Type B pancreatic cell (in vitro differentiated cells): ENCODE data around the gene APLN. TPM values are rescaled to one million over a fixed set of nuclear protein-coding genes. Genes with fewer than 3 reads are reported as not detected.

Source experiments
- DNase-seq: peaks from one replicate; pipeline ENCODE4 v3.0.0; 2021; ENCODE audit warnings: mixed read lengths; ENCODE audit not compliant: unreplicated experiment; ENCODE audit errors: extremely low spot score
- H3K27ac Mint-ChIP-seq: 2 replicates; pipeline ENCODE4 v1.8.0; 2021; ENCODE audit warnings: mild to moderate bottlenecking, mixed read lengths
- H3K27me3 Mint-ChIP-seq: 2 replicates; pipeline ENCODE4 v1.8.0; 2021; ENCODE audit warnings: mixed read lengths
- H3K36me3 Mint-ChIP-seq: 2 replicates; pipeline ENCODE4 v1.8.0; 2021; ENCODE audit warnings: mixed read lengths
- H3K4me1 Mint-ChIP-seq: one replicate; pipeline ENCODE4 v1.8.0; 2021; ENCODE audit warnings: mixed read lengths; ENCODE audit not compliant: unreplicated experiment
- H3K4me3 Mint-ChIP-seq: 2 replicates; pipeline ENCODE4 v1.8.0; 2021; ENCODE audit warnings: mild to moderate bottlenecking, mixed read lengths
- H3K9me3 Mint-ChIP-seq: 2 replicates; pipeline ENCODE4 v1.8.0; 2021; ENCODE audit warnings: mixed read lengths
- CTCF ChIP-seq: fragments of 200-600 bp; sonication (generic); conservative IDR thresholded peaks from 2 replicates; pipeline ENCODE4 v1.5.0; 2021; ENCODE audit warnings: antibody characterized with exemption, mild to moderate bottlenecking
- total RNA-seq: library from RNA; stranded (reverse); gene quantifications from 2 replicates; pipeline ENCODE4 v1.2.1, GENCODE V29; 2021; ENCODE audit warnings: low replicate concordance

Gene APLN
- total RNA-seq, 1 donor from 2014 or later: 1.2 TPM

DNA sequence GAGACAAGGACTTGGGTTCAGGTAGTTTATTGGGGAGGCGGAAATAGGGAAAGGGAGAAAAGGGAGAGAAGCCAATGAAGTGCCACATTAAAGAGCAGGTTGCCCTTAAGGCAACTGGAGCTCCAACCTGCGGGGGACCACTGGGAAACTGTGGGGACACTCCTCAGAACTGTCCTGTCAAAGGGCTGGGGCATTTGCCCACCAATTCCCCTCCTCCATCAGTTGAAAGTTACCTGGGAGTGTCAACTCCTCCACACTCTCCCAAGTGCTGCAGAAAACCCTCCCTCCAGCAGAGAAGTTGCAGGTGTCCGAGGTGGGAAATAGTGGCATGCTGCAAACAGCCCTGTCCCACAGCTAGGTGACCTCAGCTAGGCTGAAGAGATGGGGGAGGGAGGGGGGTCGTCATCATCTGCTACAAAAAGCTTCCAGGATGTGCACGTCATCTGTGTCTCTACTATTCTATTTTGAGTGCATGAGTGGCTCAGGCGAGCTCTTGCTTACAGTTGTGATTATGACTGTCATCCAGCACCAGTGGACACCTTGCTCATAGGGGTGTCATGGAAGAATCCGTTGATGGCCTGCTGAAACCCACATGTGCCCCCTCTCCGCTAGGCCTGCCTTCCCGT is 42.6 kb upstream of the APLN start:
- no peaks in the 10 kb centered on the region for H3K36me3 Mint-ChIP-seq
- H3K4me1 Mint-ChIP-seq: no peaks in the 10 kb centered on the region
- DNase-seq: peak; percentile 27
- no peaks in the 10 kb centered on the region for H3K9me3 Mint-ChIP-seq
- peaks cover 4% of the 10 kb centered on the region for H3K27me3 Mint-ChIP-seq
- no peak overlapping the region for H3K4me3 Mint-ChIP-seq
- no peak for TF ChIP-seq CTCF
- H3K27ac Mint-ChIP-seq: no peak overlapping the region

GRCh38 chrX:129696463-129697155 is 41.9 kb upstream of the APLN start:
- no peaks in the 10 kb centered on the region for H3K36me3 Mint-ChIP-seq
- H3K4me1 Mint-ChIP-seq: no peaks in the 10 kb centered on the region
- no peak overlapping the region for H3K4me3 Mint-ChIP-seq
- no peak for DNase-seq
- no peak overlapping the region for H3K27ac Mint-ChIP-seq
- H3K27me3 Mint-ChIP-seq: peaks cover 4% of the 10 kb centered on the region
- H3K9me3 Mint-ChIP-seq: no peaks in the 10 kb centered on the region
- no peak for TF ChIP-seq CTCF

DNA sequence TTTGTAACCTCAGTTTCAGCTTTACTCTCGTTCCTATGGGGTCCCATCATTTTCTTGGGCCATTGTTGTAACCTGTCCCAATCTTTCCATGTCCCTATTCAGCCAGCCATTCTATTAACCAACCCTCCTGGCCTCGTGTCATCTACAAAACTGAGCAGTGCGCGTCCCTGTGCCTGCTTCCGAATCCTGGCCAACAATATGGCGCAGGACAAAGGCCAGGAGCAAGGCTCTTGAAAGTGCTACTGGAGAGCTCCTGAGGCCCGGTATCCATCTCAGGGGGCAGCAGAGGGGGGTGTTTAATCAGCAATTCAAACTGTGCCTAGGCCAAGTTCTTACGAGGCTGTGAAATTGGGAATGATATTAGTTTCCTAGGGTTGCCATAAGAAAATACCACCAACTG is 41.2 kb upstream of the APLN start:
- Mint-ChIP-seq H3K36me3 (no peaks in the 10 kb centered on the region), H3K4me1 (no peaks in the 10 kb centered on the region), H3K4me3 (no peak overlapping the region), H3K27me3 (peaks cover 4% of the 10 kb centered on the region), H3K9me3 (no peaks in the 10 kb centered on the region), H3K27ac (no peak overlapping the region)
- peak; percentile 20 for DNase-seq
- TF ChIP-seq CTCF: no peak

DNA sequence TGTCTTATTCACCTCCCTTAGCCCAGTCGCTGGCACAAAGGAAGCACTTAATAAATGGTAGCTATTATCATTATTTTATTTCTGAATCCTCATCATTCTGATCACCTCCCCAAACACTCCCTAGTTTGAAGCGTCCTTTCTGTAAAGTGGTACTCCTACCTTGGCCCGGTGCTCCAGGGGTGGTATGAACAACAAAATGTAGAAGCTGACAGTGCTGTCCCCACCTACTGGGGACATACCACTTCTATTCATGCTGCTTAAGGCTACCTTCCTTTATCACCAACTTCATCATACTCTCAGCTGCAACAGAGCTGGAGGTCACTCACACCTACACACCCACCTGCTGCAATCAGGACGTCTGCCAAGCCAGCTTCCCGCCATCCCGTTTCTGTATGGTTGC is 40.8 kb upstream of the APLN start:
- no peaks in the 10 kb centered on the region for H3K9me3 Mint-ChIP-seq
- H3K27me3 Mint-ChIP-seq: peaks cover 4% of the 10 kb centered on the region
- TF ChIP-seq CTCF: no peak
- peak; percentile 20 for DNase-seq
- H3K27ac Mint-ChIP-seq: no peak overlapping the region
- no peaks in the 10 kb centered on the region for H3K36me3 Mint-ChIP-seq
- no peaks in the 10 kb centered on the region for H3K4me1 Mint-ChIP-seq
- no peak overlapping the region for H3K4me3 Mint-ChIP-seq

GRCh38 chrX:129694805-129695204 is 40.0 kb upstream of the APLN start:
- no peaks in the 10 kb centered on the region for H3K9me3 Mint-ChIP-seq
- H3K27me3 Mint-ChIP-seq: peaks cover 4% of the 10 kb centered on the region
- no peak for TF ChIP-seq CTCF
- H3K36me3 Mint-ChIP-seq: no peaks in the 10 kb centered on the region
- H3K4me1 Mint-ChIP-seq: no peaks in the 10 kb centered on the region
- peak; percentile 40 for DNase-seq
- H3K27ac Mint-ChIP-seq: no peak overlapping the region
- H3K4me3 Mint-ChIP-seq: no peak overlapping the region
